GM19025 (cell line): ENCODE data around the gene MYO9A.

Source experiments
- ATAC-seq: cut with Tn5 transposase; IDR thresholded peaks from one replicate; pipeline ENCODE4 v1.9.1; 2021; ENCODE audit warnings: mild to moderate bottlenecking, low read depth, moderate library complexity; ENCODE audit not compliant: unreplicated experiment

MYO9A gene, protein sequence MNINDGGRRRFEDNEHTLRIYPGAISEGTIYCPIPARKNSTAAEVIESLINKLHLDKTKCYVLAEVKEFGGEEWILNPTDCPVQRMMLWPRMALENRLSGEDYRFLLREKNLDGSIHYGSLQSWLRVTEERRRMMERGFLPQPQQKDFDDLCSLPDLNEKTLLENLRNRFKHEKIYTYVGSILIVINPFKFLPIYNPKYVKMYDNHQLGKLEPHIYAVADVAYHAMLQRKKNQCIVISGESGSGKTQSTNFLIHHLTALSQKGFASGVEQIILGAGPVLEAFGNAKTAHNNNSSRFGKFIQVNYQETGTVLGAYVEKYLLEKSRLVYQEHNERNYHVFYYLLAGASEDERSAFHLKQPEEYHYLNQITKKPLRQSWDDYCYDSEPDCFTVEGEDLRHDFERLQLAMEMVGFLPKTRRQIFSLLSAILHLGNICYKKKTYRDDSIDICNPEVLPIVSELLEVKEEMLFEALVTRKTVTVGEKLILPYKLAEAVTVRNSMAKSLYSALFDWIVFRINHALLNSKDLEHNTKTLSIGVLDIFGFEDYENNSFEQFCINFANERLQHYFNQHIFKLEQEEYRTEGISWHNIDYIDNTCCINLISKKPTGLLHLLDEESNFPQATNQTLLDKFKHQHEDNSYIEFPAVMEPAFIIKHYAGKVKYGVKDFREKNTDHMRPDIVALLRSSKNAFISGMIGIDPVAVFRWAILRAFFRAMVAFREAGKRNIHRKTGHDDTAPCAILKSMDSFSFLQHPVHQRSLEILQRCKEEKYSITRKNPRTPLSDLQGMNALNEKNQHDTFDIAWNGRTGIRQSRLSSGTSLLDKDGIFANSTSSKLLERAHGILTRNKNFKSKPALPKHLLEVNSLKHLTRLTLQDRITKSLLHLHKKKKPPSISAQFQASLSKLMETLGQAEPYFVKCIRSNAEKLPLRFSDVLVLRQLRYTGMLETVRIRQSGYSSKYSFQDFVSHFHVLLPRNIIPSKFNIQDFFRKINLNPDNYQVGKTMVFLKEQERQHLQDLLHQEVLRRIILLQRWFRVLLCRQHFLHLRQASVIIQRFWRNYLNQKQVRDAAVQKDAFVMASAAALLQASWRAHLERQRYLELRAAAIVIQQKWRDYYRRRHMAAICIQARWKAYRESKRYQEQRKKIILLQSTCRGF (N-terminal part only)

DNA sequence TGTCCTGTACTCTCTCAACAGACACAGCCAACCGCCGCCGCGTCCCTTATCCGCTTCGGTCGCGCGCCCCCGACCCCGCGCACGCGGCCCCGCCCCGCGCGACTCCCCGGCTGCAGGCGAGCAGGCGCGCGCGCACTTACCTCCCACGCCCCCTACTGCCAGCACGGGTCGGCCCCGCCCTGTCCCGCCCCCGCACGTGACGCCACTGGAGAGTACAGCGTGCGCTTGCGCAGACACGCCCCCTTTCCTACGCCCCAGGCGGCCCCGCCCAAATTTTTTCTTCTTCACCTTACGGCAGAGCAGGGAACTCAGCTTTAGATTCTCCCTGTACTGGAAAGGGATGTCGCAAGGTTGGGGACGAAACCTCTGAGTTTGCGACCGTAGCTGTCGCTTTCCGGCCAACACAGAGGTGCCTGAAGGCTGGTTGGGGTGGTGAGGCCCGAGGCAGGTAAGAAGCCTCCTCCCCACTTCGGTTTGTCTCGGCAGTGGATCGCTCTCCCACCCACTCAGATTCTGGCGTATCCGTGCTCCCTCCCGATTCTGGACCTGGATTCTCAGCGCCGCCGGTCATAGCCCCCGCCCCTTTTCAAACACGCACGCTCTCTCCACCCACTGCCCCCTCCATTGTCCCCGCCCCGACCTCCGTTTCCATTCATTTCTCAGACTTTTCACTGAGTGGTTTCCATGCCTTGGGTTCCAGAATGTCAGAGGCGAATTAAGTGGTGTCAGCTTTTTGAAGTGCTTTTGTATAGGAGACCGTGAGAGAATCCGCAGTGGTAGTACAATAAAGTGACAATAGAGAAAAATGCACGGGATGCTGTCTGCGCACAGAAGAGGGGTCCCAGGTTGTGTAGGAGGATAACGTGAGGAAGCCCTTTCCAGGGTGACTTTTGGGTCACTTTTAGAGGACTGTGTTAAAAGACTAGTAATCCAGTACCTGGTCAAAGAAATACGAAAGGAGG is at the start of gene MYO9A, which contains the start of gene SENP8:
MYO9A (minus strand) TSS at position 134 of the 962 bp plus-strand sequence. CDS start 71,587 bp downstream, outside the sequence.
SENP8 (plus strand) TSS at position 387 of the 962 bp plus-strand sequence. CDS start 21,221 bp downstream, outside the sequence.
- ATAC-seq: peak; percentile 58

DNA sequence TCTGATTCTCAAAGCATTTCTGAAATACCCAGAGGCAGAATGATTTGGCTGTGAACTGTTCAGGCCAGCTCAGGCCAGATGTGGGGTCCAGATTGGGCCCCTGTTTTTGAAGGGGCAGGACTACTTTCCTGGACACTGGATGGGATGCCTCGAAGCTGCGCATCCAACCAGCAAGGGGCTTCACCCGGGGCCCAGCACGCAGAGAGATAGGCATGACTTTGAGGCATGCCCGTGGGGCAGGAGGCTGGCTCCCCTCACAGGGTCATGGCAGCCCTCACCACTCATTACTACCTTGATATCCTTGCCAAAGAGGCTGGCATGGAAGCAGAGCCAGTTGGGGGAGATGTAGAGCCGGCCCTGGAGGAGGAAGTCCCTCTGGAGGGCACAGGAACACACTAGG is 49.5 kb upstream of the MYO9A start:
- no peak for ATAC-seq

DNA sequence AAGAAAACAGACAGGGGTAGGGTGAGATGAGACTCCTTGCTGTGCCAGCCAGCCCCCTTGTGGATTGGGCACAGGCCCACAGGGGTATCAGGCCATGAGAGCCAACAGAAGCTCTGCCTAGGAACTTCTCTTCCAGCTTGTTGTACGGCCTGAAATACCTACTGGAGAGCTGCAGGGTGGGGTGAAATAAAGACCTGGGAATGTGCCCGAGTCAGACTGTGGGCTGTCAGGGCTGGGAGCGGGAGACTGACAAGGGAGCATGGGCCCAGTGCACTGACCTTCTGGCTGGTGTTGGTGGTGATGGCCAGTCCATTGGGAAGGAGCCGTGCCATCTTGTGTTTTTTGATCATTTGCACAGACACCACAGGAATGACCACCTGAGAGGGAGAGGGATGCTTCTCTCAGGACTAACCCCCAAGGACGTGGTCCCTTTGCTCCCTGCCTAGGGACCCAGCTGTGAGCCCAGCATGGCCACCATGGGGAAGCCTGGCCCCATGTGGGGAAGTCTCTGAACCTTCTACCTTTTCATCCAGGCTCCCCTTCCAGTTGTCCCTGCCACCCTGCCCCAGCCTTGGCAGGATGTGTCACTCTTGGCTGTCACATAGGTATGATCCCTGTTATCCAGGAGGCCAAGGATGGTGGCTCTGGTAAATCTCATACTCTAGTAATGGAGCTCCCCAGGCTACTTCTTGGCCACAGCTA is 48.9 kb upstream of the MYO9A start:
- ATAC-seq: no peak

DNA sequence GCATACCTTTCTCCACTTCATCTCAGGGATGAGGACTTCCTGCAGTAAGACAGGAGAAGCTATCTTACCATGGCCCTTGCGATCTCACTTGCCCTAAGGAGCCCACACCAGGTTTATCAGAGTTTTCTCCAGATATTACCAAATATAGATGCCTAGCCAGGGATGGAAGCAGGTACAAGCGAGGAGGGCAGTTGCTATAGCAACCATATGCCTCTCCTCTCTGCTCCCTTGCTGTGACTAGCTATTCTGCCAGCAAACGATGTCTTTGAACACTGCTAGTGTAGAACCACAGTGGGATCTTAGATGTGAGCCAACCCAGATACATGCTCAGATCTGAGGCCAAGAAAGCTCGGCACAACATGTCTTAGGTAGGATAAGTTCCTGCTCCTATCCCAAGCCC is 45.8 kb upstream of the MYO9A start:
- no peak for ATAC-seq

DNA sequence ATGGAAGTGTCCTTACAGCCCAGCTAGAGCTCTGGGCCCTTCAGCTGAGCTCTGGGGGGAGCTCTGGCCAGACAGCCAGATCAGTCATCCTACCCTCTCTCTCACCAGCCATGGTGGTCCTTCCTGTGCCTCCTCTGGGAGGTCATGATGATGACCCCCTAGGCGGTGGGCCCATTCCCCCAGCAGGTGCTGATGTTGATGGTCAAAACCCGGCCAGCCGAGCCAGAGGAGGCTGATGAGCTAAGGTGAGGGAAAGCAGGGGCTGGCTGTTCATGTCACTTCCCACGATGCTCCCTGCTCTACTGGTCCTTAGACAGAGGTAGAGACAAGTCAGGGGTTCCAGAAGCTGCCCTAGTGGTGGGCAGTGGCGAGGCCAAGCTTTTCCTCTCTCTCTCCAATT is 44.6 kb upstream of the MYO9A start:
- ATAC-seq: no peak

DNA sequence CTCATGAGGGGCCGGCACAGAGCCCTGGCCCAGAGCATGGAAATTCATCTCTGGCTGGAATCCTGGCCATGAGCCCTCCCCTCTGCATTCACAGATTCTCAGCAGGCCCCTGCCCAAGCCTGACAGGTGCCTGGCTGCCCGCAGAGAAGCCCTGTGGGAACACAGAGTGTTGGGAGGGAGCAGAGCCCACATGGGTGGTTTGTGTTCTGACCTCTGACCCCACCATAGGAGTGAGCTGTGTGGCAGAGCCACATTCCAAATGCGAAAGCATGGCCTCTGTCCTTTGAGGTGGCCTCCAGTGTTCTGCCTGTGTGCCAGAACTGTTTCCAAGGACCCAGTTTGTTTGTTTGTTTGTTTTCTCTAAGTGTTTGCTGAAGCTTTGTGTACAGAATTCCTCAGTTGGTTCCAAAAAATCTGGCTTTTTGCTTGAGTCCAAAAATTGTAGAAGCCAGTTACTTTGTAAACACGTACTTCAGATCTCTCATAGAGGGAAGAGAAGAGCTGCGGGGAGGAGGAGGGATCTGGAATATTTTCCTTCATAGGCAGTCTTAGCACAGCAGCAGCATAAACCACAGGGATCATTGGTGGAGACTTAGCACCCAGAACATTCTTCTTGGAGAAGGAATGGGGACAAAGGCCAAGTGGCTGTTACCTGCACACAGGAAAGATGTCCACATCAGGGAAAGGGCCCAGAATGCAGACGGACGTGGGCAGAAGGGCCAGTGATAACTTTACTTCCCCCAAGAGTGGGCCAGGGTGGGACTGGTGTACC is 43.6 kb upstream of the MYO9A start:
- no peak for ATAC-seq

DNA sequence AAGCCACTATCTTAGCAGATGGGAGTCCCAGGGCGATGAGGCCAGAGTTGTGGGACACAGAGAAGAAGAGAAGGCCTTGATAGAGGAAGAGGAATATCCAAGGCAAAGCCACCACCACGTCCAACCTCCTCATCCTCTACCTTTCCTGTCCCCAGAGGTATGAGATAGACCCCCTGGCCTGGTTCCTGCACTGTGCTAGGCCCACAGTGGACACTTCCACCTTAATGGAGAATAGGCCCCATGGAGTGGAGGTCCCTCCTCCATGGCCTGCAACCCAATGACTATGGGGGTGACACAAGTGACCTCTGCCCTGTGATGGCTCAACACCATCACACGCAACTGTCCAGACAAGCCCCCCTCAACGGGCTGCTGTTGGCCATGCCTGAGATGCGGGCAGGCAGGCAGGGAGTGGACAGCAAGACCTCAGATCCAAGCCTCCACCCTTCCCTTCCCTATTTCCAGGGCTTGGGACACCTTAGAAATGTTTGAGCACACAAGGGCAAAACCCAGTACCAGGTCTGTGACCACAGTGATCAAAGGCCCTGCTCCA is 42.8 kb upstream of the MYO9A start:
- no peak for ATAC-seq

DNA sequence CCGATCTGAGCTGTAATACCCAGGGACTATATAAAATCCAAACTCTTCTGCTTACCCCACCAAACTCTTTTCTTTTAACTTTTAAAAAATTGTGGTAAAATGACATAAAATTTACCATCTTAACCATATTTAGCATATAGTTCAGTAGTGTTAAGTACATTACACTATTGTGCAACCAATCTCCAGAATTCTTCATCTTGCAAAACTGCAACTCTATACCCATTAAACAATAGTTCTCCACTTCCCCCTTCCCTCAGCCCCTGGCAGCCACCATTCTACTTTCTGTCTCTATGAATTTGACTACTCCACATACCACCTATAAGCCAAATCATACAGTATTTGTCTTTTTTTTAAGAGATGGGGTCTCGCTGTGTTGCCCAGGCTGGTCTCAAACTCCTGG is 39.0 kb upstream of the MYO9A start:
- no peak for ATAC-seq

DNA sequence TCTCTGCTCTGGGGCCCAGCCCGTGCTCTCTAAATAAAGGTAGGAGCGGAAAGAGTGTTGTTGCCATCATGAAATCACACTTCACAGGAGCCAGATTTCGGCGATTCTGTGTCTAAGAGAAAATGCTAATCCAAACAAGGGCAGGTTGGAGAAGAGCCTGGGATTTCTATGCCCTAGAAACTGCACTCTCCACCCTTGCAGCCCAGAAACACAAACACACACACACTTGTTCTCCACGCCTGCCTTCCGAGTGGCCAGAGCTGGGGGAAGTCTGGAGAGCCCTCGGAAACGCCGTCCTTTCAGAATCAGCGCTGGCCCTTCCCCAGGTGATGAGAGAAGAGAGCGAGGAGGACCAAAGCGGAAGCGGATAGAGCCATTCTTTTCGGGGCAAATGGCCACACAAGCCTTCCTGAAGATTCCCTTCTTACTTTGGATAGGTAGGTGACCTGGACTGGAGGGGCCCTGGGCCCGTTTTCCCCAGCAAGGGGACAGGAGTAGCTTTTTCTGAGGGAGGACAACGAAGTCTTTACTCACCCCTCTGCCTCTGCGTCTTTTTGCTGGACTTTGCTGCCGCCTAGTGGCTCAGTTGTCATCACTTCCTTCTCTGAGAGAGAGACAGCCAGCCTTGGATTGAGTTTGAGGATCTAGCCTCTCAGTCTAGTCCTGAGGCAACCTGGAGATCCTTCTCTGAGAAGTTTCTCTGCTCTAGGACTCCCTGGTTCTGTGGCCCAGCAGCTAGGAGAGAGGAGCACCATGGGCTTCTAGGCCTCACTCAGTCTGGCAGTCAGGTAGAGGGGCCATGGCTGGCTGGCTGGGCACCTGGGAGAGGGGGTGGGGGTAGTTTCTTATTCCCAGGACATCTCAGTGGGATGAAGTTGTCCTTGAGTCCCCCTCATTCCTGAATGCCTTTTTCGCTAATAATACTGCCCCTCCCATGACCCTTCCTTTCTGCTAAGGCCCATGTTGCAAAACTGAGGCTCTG is 38.0 kb upstream of the MYO9A start:
- no peak for ATAC-seq

DNA sequence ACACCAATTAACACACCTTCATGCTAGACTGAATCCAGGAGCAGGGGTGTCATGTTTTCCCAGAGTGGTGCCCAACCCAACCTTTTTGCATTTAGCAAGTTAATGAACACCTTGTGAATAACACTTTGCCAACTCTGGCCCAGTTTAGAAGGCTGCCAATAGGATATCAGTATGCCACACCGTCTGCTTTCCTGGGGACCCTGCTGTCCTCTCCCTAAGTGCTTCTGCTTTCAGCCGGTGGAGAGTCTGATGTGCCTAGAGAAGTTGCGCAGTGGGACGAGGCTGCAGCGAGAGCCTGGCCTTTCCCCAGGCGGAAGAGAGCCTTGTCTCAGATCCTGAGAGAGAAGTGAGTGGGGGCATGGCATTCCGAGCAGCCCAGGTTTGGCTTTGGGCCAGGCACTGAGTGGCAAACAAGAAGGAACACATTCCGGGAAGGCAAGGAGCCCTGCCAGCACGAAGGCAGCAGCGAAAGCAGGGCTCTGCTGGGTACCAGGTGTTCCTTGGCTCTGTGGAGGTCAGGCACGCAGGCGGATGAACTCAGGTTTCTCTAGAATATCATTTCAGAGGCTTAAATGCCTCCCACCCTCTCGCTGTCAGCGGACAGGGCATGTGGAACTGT is 37.2 kb upstream of the MYO9A start:
- no peak for ATAC-seq

DNA sequence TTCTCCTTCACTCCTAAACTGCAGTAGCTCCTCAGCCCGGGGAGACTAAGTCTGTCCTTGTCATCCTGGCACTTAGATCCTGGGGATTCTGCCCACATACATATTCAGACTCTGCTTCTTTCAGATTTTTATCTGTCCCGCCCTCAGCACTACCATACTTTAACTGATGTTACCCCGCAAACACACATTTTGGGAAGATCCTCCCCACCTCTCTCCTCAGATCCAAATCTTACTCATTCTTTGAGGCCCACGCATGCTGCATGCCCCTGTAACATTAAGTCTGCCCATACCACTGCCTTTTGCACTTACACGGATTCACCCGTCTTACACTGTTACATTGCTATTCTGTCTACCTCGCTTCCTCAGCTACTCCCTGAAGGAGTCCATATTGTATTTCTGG is 36.4 kb upstream of the MYO9A start:
- ATAC-seq: no peak

DNA sequence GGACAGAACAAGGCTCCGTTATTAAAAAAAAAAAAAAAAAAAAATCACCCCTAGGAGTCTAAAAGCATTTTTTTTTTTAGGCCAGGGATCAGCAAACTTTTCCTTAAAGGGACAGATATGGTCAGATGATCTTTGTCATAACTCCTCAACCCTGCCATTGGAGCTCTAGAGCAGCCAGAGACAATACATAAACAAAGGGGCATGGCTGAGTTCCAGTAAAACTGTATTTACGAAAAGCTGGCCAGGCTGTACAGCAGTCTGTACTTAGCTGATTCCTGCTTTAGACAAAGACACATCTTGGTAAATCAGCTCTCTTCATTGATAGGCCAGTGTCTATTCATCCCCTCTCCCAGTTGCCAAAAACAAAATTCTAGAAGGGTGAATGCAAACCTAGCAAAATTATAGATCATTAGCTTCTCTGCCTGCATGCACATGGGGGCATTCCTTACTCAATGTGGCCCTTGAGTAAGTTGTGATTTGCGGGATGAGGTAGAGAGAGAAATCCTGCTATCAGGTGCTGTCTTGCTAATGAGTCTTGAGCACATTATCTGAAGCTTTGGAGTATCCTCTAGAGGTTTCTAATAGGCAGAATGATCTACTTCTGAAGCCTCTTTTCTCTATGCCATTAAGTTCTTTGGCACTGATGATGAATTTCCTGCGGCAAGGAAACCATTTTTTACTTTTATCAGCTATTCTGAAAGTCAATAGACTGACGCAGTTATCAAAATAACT is 35.5 kb upstream of the MYO9A start:
- ATAC-seq: no peak

DNA sequence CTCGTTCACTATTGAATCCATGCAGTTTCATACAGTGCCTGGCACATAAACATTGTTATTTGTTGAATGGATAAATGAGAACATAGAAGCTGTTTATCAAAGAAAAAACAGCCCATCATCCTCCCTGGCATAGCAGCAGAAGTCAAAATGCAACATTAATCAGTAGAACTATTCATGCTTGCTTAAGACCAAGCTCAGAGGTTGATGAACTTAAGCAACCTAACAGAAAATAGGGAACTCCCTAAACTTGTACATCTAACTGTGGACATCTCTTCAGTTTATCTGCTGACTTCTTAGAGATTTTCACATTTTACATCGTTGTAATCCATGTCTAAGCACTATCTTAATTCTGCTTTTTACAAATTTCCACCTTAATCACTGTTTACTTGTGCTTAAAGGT is 29.5 kb upstream of the MYO9A start:
- ATAC-seq: no peak

DNA sequence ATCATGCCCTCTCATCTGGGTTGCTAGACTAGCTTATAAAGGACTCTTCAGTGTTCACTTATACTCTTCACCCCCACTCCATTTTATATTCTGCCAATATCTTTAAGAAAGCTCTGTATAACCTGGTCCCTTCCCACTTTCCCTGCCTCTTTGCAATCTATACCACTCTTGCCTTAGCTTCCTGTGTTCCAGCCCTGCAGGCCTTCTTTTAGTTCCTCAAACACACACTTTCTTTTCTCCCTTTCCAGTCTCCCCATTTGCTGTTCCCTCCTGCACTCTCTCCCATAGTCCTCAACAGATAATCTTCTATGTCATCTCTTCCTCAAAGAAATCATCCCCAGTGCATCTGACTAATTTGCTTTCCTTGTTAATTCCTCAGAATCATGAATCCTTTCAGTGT is 29.0 kb upstream of the MYO9A start:
- ATAC-seq: no peak

DNA sequence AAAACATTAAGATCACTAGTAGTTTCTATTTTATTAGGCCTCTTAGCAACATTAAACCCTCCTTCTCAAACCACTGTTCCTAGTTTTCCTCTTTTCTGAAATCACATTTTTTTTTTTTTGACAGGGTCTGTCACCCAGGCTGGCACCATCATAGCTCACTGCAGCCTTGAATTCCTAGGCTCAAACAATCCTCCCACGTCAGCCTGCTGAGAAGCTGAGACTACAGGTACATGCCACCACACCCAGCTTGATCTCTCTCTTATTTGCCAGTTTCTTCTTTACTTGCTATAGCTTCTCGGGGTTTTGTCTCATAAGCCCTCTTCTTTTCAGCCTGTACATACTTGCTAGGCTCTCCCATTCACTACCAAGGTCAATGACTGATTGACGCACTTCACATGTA is 28.3 kb upstream of the MYO9A start:
- no peak for ATAC-seq
